HCT116 (cell line): ENCODE results near the gene ARL2BP. TPM values are rescaled to one million over a fixed set of nuclear protein-coding genes. Genes with fewer than 3 reads are reported as not detected.
"Not testable (repeated sequence)": the region's sequence is repeated elsewhere in the genome, so short reads cannot be mapped to it uniquely, and the experiment has no call there.

Experiments
- ATAC-seq: fragments of 200-7000 bp; cut with Tn5 transposase; 2 replicates; pipeline ENCODE4 v1.9.1; 2020; ENCODE audit warnings: mild to moderate bottlenecking, moderate library complexity
- BruUV-seq: library from RNA; stranded (reverse); fragments of 400-500 nt; replicated peaks from 2 replicates; lab custom pipeline; 2021; lab: Mats Ljungman, UMichigan
- CTCF ChIA-PET: fragments of 300-600 bp; sonication (Branson Sonifier 250); formaldehyde crosslinking; loops from one replicate; lab custom pipeline; 2021; ENCODE audit warnings: antibody characterized with exemption; lab: Charles Lee
- POLR2A ChIA-PET: fragments of 300-600, 350-600 bp; sonication (Branson Sonifier 250); formaldehyde crosslinking; loops from one replicate; lab custom pipeline; 2021; ENCODE audit warnings: antibody characterized with exemption; lab: Charles Lee
- RAD21 ChIA-PET, 2 experiments: fragments of 300-600 bp; sonication (Branson Sonifier 250); formaldehyde crosslinking; loops; one replicate each; lab custom pipeline; 2023; ENCODE audit warnings: low total read pairs in 2 of 2; ENCODE audit not compliant: uncharacterized antibody in 2 of 2, unreplicated experiment in 2 of 2, low non-redundant PET in 1 of 2; lab: Charles Lee
- DNase-seq: peaks from one replicate; pipeline ENCODE4 v3.0.0-alpha.2; 2010; ENCODE audit warnings: low read depth, low spot score
- H2AFZ ChIP-seq: fragments of 200-600 bp; shearing (Covaris generic), sonication (generic); 2 replicates; pipeline ENCODE4 v1.6.1; 2017; ENCODE audit warnings: low read depth, mixed run types, mixed read lengths, antibody characterized with exemption, low read length; ENCODE audit not compliant: poor library complexity, severe bottlenecking
- H3K27ac ChIP-seq: 2 replicates; pipeline ENCODE4 v1.5.1; 2012; ENCODE audit warnings: low read depth, low read length
- H3K27me3 ChIP-seq: fragments of 200-600 bp; sonication (generic); 2 replicates; pipeline ENCODE4 v1.6.1; 2016; ENCODE audit warnings: mixed run types, low read length, mixed read lengths; ENCODE audit not compliant: insufficient read depth
- H3K36me3 ChIP-seq, 2 experiments: fragments of 200-500 bp in 1 of 2; fragments of 200-600 bp in 1 of 2; sonication (Bioruptor generic) in 1 of 2; sonication (generic) in 1 of 2; 2 replicates each; pipeline versions ENCODE4 v1.5.1 to v1.6.1; 2014 to 2016; ENCODE audit warnings: low read length in 2 of 2, inconsistent platforms in 1 of 2, mixed read lengths in 1 of 2, mixed run types in 1 of 2; ENCODE audit not compliant: insufficient read depth in 2 of 2, control insufficient read depth in 1 of 2
- H3K4me1 ChIP-seq, 2 experiments: fragments of 200-600 bp in 1 of 2; sonication (generic) in 1 of 2; 2 replicates each; pipeline versions ENCODE4 v1.5.1 to v1.6.1; 2012 to 2017; ENCODE audit warnings: low read length in 2 of 2, inconsistent platforms in 1 of 2, mild to moderate bottlenecking in 1 of 2, mixed read lengths in 1 of 2, mixed run types in 1 of 2, moderate library complexity in 1 of 2; ENCODE audit not compliant: insufficient read depth in 2 of 2, control insufficient read depth in 1 of 2
- H3K4me2 ChIP-seq: fragments of 200-600 bp; sonication (generic); 2 replicates; pipeline ENCODE4 v1.6.1; 2017; ENCODE audit warnings: mixed run types, low read length, mixed read lengths
- H3K4me3 ChIP-seq, 2 experiments: fragments of 200-600 bp in 1 of 2; sonication (generic) in 1 of 2; replicated peaks in 1 of 2; 2 replicates each; pipeline ENCODE4 v1.5.1; 2011 to 2016; ENCODE audit warnings: low read length in 2 of 2, control low read depth in 1 of 2, low read depth in 1 of 2, mild to moderate bottlenecking in 1 of 2, mixed read lengths in 1 of 2, mixed run types in 1 of 2
- H3K79me2 ChIP-seq: fragments of 200-600 bp; sonication (generic); 2 replicates; pipeline ENCODE4 v1.6.1; 2017; ENCODE audit warnings: mild to moderate bottlenecking, mixed run types, low read length, moderate library complexity, mixed read lengths; ENCODE audit not compliant: insufficient read depth
- H3K9ac ChIP-seq: fragments of 200-600 bp; sonication (generic); 2 replicates; pipeline ENCODE4 v1.6.1; 2016; ENCODE audit warnings: low read length, mixed read lengths
- H3K9me2 ChIP-seq: fragments of 200-600 bp; sonication (generic), shearing (Covaris generic); 2 replicates; pipeline ENCODE4 v1.6.1; 2017; ENCODE audit warnings: mixed run types, mild to moderate bottlenecking, moderate library complexity; ENCODE audit not compliant: insufficient read depth
- H3K9me3 ChIP-seq, 2 experiments: fragments of 200-500 bp in 1 of 2; fragments of 200-600 bp in 1 of 2; sonication (Bioruptor generic) in 1 of 2; sonication (generic) in 1 of 2; 2 replicates each; pipeline ENCODE4 v1.6.1; 2014 to 2017; ENCODE audit warnings: low read length in 2 of 2, mixed read lengths in 2 of 2, inconsistent platforms in 1 of 2, low read depth in 1 of 2, mild to moderate bottlenecking in 1 of 2, mixed run types in 1 of 2, moderate library complexity in 1 of 2; ENCODE audit not compliant: control insufficient read depth in 1 of 2, insufficient read depth in 1 of 2
- H4K20me1 ChIP-seq: fragments of 200-600 bp; sonication (generic), shearing (Covaris generic); 2 replicates; pipeline ENCODE4 v1.6.1; 2017; ENCODE audit warnings: mixed run types, mild to moderate bottlenecking, moderate library complexity; ENCODE audit not compliant: insufficient read depth
- CBX3 ChIP-seq: IDR thresholded peaks from 2 replicates; pipeline ENCODE4 v1.6.1; 2012; ENCODE audit warnings: low read depth
- EGR1 ChIP-seq: IDR thresholded peaks from 2 replicates; pipeline ENCODE4 v1.6.1; 2012; ENCODE audit warnings: low read depth
- EZH2 ChIP-seq: fragments of 200-600 bp; sonication (generic); IDR thresholded peaks from 2 replicates; pipeline ENCODE4 v1.6.1; 2017; ENCODE audit warnings: antibody characterized with exemption, mixed run types
- EZH2phosphoT487 ChIP-seq: fragments of 200-600 bp; IDR thresholded peaks from 2 replicates; pipeline ENCODE4 v1.6.1; 2018; ENCODE audit warnings: antibody characterized with exemption, borderline replicate concordance
- FOSL1 ChIP-seq: IDR thresholded peaks from 2 replicates; pipeline ENCODE4 v1.6.1; 2012; ENCODE audit warnings: low read depth
- POLR2A ChIP-seq: IDR thresholded peaks from 2 replicates; pipeline ENCODE4 v1.7.0; 2011; ENCODE audit warnings: borderline replicate concordance; ENCODE audit not compliant: insufficient read depth, insufficient read length; ENCODE audit errors: extremely low read depth
- RAD21 ChIP-seq: IDR thresholded peaks from 2 replicates; pipeline ENCODE4 v1.6.1; 2012; ENCODE audit warnings: low read depth, mild to moderate bottlenecking
- SP1 ChIP-seq: IDR thresholded peaks from 2 replicates; pipeline ENCODE4 v1.6.1; 2012; ENCODE audit warnings: low read depth
- TCF7L2 ChIP-seq: IDR thresholded peaks from 2 replicates; pipeline ENCODE4 v1.7.0; 2011; ENCODE audit warnings: borderline replicate concordance, inconsistent platforms; ENCODE audit not compliant: insufficient read depth, insufficient read length; ENCODE audit errors: extremely low read depth
- ZFX ChIP-seq: fragments of 450-650 bp; IDR thresholded peaks from 2 replicates; pipeline ENCODE4 v1.6.1; 2017
- intact Hi-C: fragments of 100-400 bp; cut with micrococcal nuclease; formaldehyde crosslinking; loops from 2 replicates; pipeline ENCODE4 v1.10.0; 2022
- total RNA-seq: library from RNA; stranded (reverse); gene quantifications from one replicate; pipeline ENCODE4 v1.2.1, GENCODE V29; 2021; ENCODE audit not compliant: unreplicated experiment
- TF ChIP-seq, protein P1 (sequence below): IDR thresholded peaks from 2 replicates; pipeline ENCODE4 v1.6.1; 2012; ENCODE audit warnings: low read depth
- TF ChIP-seq, protein P2 (sequence below): IDR thresholded peaks from 2 replicates; pipeline ENCODE4 v1.6.1; 2012

Gene ARL2BP
- total RNA-seq, 1 experiment from 2014 or later = 28.8 TPM

DNA sequence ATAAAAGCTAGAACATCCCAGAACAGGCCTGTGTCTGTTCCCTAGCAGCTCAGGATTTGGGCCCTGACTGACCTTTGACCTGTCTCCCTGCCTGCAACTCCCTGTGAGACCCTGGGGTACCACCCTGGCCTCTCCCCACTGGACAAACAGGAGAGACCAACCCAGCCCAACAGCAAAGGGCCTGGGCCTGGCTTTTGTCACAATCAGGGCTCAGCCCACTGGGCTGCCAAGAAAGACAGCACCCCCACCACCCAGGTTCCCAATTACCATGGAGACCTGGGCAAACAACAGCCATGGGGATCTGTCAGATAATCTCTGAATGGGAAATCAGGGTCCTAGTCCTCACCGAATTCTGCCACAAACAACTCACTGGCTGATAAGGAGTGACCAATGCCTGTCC is 28.3 kb downstream of the ARL2BP start:
- BruUV-seq = no TSS peak
- ChIA-PET RAD21 (no interaction called here), POLR2A (no interaction called here), CTCF (no interaction called here)
- DNase-seq (no peak), ATAC-seq (no peak)
- H4K20me1 ChIP-seq = no peaks in the 10 kb centered on the region
- H2AFZ ChIP-seq = no peak overlapping the region
- H3K4me1 ChIP-seq = peaks cover 19 to 21% of the 10 kb centered on the region in 2 experiments
- no peak overlapping the region for H3K4me2 ChIP-seq
- H3K36me3 ChIP-seq = no peaks in the 10 kb centered on the region
- no peak overlapping the region for H3K27ac ChIP-seq
- no peaks in the 10 kb centered on the region for H3K79me2 ChIP-seq
- H3K27me3 ChIP-seq = no peaks in the 10 kb centered on the region
- TF ChIP-seq TCF7L2 = no peak
- no peak for TF ChIP-seq RAD21
- TF ChIP-seq POLR2A = no peak
- H3K9me2 ChIP-seq = no peaks in the 10 kb centered on the region
- H3K9ac ChIP-seq = no peak overlapping the region
- intact Hi-C loops = no loop called here
- no peak overlapping the region for H3K4me3 ChIP-seq
- H3K9me3 ChIP-seq = no peaks in the 10 kb centered on the region

DNA sequence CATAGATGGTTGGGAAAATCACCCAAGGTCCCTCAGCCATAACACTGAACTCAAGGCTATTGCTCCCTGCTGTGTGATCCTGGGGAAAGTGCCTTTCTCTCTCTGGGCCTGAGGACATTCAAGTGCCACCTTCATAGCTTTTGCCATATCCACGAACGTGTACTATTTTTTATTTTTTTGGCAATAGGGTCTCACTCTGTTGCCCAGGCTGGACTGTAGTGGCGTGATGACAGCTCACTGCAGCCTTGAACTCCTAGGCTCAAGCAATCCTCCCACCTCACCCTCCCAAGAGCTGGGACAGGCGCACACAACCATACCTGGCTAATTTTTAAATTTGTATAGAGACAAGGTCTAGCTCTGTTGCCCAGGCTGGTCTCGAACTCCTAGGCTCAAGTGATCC is 28.8 kb downstream of the ARL2BP start:
- intact Hi-C loops = no loop called here
- no peak for ATAC-seq
- RAD21 ChIA-PET = no interaction called here
- H3K9me2 ChIP-seq = no peaks in the 10 kb centered on the region
- POLR2A ChIA-PET = no interaction called here
- no peaks in the 10 kb centered on the region for H3K9me3 ChIP-seq
- H3K79me2 ChIP-seq = no peaks in the 10 kb centered on the region
- H3K36me3 ChIP-seq = no peaks in the 10 kb centered on the region
- no peaks in the 10 kb centered on the region for H4K20me1 ChIP-seq
- no peak overlapping the region for H3K4me3 ChIP-seq
- H3K9ac ChIP-seq = no peak overlapping the region
- peaks cover 21% of the 10 kb centered on the region in 2 experiments for H3K4me1 ChIP-seq
- DNase-seq = no peak
- TF ChIP-seq, protein P1, sequence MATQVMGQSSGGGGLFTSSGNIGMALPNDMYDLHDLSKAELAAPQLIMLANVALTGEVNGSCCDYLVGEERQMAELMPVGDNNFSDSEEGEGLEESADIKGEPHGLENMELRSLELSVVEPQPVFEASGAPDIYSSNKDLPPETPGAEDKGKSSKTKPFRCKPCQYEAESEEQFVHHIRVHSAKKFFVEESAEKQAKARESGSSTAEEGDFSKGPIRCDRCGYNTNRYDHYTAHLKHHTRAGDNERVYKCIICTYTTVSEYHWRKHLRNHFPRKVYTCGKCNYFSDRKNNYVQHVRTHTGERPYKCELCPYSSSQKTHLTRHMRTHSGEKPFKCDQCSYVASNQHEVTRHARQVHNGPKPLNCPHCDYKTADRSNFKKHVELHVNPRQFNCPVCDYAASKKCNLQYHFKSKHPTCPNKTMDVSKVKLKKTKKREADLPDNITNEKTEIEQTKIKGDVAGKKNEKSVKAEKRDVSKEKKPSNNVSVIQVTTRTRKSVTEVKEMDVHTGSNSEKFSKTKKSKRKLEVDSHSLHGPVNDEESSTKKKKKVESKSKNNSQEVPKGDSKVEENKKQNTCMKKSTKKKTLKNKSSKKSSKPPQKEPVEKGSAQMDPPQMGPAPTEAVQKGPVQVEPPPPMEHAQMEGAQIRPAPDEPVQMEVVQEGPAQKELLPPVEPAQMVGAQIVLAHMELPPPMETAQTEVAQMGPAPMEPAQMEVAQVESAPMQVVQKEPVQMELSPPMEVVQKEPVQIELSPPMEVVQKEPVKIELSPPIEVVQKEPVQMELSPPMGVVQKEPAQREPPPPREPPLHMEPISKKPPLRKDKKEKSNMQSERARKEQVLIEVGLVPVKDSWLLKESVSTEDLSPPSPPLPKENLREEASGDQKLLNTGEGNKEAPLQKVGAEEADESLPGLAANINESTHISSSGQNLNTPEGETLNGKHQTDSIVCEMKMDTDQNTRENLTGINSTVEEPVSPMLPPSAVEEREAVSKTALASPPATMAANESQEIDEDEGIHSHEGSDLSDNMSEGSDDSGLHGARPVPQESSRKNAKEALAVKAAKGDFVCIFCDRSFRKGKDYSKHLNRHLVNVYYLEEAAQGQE = no peak
- TF ChIP-seq, protein P2, sequence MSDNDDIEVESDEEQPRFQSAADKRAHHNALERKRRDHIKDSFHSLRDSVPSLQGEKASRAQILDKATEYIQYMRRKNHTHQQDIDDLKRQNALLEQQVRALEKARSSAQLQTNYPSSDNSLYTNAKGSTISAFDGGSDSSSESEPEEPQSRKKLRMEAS = no peak
- TF ChIP-seq EZH2phosphoT487 (no peak), CBX3 (no peak), SP1 (no peak), ZFX (no peak), EZH2 (no peak), FOSL1 (no peak), EGR1 (no peak)
- no peak overlapping the region for H3K4me2 ChIP-seq
- no peak overlapping the region for H3K27ac ChIP-seq
- no peak overlapping the region for H2AFZ ChIP-seq
- BruUV-seq = no TSS peak
- H3K27me3 ChIP-seq = no peaks in the 10 kb centered on the region
- CTCF ChIA-PET = no interaction called here

DNA sequence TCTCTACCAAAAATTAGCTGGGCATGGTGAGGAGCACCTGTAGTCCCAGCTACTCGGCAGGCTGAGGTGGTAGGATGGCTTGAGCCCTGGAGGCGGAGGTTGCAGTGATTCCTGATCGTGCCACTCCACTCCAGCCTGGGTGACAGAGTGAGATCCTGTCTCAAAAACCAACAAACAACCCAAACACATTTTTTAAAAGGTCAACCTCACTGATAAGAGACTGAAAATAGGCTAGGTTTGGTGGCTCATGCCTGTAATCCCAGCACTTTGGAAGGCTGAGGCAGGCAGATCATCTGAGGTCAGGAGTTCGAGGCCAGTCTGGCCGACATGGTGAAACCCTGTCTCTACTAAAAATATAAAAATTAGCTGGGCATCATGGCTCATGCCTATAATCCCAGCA is 30.9 kb downstream of the ARL2BP start:
- intact Hi-C loops, ATAC-seq, BruUV-seq, CTCF ChIA-PET, H2AFZ ChIP-seq, H3K9me3 ChIP-seq, H3K27ac ChIP-seq, POLR2A ChIA-PET, H4K20me1 ChIP-seq, H3K9ac ChIP-seq, H3K27me3 ChIP-seq, H3K79me2 ChIP-seq, RAD21 ChIA-PET, H3K36me3 ChIP-seq, DNase-seq, H3K4me3 ChIP-seq, H3K9me2 ChIP-seq, H3K4me2 ChIP-seq: not testable (repeated sequence)
- H3K4me1 ChIP-seq = peaks cover 29 to 32% of the 10 kb centered on the region in 2 experiments
